Measurements from ENCODE around the gene TCFL5.

DNA sequence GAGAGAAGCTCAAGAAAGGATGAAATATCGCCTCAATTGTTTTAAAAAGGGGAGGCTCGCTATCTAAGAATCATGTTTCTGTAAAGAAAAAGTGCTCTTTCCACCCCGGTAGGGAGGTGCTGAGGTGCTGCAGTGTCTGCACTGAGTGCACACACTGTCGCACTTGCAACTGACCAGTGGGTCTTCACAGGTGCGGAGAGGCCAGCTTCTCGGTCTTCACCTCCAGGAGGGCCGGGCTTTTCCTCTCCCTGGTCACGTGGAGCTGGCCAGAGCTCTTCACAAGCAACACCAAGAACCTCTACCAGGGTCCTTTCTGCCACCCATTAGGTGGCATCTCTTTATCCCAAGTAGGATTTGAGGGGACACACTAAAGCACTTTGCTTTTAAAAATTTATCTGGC lies 27.8 kb upstream of the TCFL5 start:
- TF ChIP-seq, protein P1, sequence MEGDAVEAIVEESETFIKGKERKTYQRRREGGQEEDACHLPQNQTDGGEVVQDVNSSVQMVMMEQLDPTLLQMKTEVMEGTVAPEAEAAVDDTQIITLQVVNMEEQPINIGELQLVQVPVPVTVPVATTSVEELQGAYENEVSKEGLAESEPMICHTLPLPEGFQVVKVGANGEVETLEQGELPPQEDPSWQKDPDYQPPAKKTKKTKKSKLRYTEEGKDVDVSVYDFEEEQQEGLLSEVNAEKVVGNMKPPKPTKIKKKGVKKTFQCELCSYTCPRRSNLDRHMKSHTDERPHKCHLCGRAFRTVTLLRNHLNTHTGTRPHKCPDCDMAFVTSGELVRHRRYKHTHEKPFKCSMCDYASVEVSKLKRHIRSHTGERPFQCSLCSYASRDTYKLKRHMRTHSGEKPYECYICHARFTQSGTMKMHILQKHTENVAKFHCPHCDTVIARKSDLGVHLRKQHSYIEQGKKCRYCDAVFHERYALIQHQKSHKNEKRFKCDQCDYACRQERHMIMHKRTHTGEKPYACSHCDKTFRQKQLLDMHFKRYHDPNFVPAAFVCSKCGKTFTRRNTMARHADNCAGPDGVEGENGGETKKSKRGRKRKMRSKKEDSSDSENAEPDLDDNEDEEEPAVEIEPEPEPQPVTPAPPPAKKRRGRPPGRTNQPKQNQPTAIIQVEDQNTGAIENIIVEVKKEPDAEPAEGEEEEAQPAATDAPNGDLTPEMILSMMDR (IDR thresholded peaks at IDR 0.05) = no peak
- no peak for TF ChIP-seq POLR2AphosphoS5 (IDR thresholded peaks at IDR 0.05)
- TF ChIP-seq POLR2A (IDR thresholded peaks at IDR 0.05) = no peak
